ENCODE data around the gene ACAP3.
"Not testable (repeated sequence)": the region's sequence is repeated elsewhere in the genome, so short reads cannot be mapped to it uniquely, and the experiment has no call there.

The ACAP3 gene

DNA sequence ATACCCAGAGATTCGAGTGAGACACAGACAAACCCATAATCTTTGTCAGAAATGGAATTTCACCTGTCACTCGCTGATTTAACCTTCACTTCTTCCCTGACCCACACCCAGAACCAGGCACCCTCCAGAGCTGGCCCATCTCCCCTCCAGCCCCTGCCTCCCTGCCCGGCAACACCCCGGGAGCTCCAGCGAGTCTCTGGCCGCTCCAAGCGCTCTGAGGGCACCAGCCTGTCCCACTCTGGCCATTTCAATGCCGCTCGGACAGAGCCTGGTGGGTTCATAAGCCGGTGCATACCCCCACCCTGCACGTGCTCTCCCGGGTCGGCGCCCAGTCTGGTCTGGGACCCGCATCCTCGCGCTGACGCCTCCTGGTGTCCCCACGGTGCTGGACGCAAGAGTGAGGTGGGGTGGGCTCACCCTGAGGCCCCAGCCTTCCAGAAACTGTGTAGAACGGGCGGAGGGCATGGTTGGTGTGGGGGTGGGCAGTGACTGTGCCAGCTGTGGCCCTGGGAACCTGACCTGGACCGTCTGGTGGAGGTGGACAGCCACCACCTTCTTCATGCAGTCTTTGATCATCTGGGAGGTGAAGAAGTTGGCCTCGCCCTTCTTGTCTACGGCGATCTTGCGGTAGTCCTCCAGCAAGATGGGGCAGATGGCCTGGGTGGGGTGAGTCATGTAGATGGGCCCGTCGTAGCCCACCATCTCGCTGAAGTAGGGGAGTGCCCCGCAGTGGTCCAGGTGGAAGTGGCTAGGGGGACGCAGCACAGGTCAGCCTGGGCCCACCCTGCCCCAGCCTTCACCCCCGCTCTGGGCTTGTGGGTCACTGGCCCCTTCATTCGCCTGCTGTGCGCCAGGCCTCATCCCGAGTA, 11.3 kb upstream of the ACAP3 start:
- no peaks in the 10 kb centered on the region for H3K27me3 ChIP-seq
- H3K36me3 ChIP-seq: peaks cover 65% of the 10 kb centered on the region
- H3K4me3 ChIP-seq (ENCODE audit: low read depth, low read length): no peak overlapping the region
- H3K4me1 ChIP-seq: no peaks in the 10 kb centered on the region; the same call in 1 of the 2 replicates
- no peak for DNase-seq
- no peaks in the 10 kb centered on the region for H3K9me3 ChIP-seq
- no peak for TF ChIP-seq CTCF (IDR thresholded peaks at IDR 0.05; ENCODE audit: low read depth, low read length)

GRCh38 chr1:1318131-1318652, 10.5 kb upstream of the ACAP3 start:
- Histone ChIP-seq H3K36me3 (peaks cover 71% of the 10 kb centered on the region), H3K4me1 (no peaks in the 10 kb centered on the region; the same call in 1 of the 2 replicates), H3K4me3 (ENCODE audit: low read depth, low read length) (no peak overlapping the region), H3K27me3 (no peaks in the 10 kb centered on the region), H3K9me3 (no peaks in the 10 kb centered on the region)
- TF ChIP-seq CTCF (IDR thresholded peaks at IDR 0.05; ENCODE audit: low read depth, low read length): no peak
- DNase-seq: no peak

DNA sequence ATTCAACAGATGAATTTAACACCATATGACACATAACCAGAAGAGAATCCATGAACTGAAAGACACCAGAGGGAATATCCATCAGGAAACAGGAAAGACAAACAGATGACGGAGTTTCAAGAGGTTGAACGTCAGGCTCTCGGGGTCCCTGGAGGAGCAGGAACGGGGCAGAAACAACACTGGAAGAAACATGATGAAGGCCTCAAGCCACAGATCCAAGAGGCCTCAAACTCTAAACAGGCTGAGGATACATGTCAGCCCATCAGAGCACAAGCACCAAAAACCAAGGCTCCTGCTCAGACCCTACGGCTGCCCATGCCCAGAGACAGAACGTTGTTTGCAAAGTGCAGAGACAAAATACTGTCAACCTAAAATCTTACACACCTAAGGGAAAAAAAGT, 9.7 kb upstream of the ACAP3 start:
- H3K9me3 ChIP-seq: no peaks in the 10 kb centered on the region
- no peak for TF ChIP-seq CTCF (IDR thresholded peaks at IDR 0.05; ENCODE audit: low read depth, low read length)
- peaks cover 74% of the 10 kb centered on the region for H3K36me3 ChIP-seq
- no peak for DNase-seq
- H3K27me3 ChIP-seq: no peaks in the 10 kb centered on the region
- H3K4me3 ChIP-seq (ENCODE audit: low read depth, low read length): no peak overlapping the region
- no peaks in the 10 kb centered on the region for H3K4me1 ChIP-seq

- H3K27me3 ChIP-seq; H3K9me3 ChIP-seq; H3K4me1 ChIP-seq; H3K4me3 ChIP-seq (ENCODE audit: low read depth, low read length); DNase-seq: not testable (repeated sequence)
- H3K36me3 ChIP-seq: peaks cover 82% of the 10 kb centered on the region
These were observed 8.5 kb upstream of the ACAP3 start for GRCh38 chr1:1316199-1316598.

DNA sequence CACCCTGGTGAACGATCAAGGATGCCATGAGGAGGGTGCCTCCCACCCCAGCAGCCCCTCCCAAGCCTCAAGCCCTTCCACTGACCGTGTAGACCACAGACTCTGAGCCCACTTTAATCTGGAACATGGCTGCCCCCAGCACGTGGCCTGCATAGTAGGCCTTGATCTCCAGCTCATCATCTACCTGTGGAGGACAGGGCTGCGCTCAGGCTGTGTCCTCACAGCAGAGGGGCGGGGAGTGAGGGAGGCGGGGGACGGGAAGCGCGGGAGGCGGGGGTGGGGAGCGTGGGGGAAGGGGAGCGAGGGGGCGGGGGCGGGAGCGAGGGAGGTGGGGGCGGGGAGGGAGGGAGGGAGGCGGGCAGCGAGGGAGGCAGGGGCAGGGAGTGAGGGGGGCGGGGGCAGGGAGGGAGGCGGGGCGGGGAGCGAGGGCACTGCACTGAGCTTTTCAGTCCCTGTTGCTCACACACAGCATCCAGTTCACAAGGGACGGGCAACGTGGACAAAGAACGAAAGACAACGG, 7.8 kb upstream of the ACAP3 start:
- no peak for TF ChIP-seq CTCF (IDR thresholded peaks at IDR 0.05; ENCODE audit: low read depth, low read length)
- Histone ChIP-seq H3K9me3 (no peaks in the 10 kb centered on the region), H3K4me3 (ENCODE audit: low read depth, low read length) (no peak overlapping the region), H3K4me1 (no peaks in the 10 kb centered on the region), H3K36me3 (peaks cover 82% of the 10 kb centered on the region), H3K27me3 (no peaks in the 10 kb centered on the region)
- no peak for DNase-seq

DNA sequence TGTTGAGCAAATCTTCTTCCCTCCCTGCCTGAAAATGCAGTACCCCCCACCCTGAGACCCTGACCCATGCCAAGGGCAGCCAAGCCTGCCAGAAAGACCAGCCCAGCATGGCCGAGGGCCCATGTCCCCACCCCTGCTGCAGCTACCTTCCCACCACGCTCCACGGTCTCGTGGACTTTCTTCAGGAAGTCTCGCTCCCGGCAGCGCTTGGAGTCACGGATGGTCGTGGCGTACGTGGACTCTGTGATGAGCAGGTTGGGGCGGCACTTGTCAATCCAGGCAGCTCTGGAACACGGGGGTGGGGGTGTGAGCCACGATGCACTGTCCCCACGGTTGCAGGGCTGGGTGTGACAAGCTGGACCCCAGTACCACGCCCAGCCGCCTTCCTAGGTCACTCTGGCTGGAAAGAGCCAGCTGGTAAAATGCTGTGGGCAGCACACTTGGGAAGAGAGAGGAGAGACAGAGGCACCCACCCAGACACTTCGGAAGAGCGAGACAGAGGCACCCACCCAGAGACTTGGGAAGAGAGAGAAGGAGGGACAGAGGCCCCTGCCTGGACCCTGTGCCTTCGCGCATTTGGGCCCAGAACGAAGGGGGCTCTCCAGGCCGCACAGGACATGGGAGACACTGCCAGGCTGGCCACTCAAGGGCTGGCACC, 7.1 kb upstream of the ACAP3 start:
- no peaks in the 10 kb centered on the region for H3K4me1 ChIP-seq
- H3K36me3 ChIP-seq: peaks cover 82% of the 10 kb centered on the region
- no peak overlapping the region for H3K4me3 ChIP-seq (ENCODE audit: low read depth, low read length)
- DNase-seq: no peak
- no peaks in the 10 kb centered on the region for H3K27me3 ChIP-seq
- no peak for TF ChIP-seq CTCF (IDR thresholded peaks at IDR 0.05; ENCODE audit: low read depth, low read length)
- H3K9me3 ChIP-seq: no peaks in the 10 kb centered on the region
